ENCODE data around the gene KLHL26.
"Not testable (repeated sequence)": the region's sequence is repeated elsewhere in the genome, so short reads cannot be mapped to it uniquely, and the experiment has no call there.

KLHL26 gene

GRCh38 chr19:18636969-18637629 is at the start of gene KLHL26:
TSS of gene KLHL26 (plus strand) at chr19:18637028. CDS start at chr19:18637055, 27 bp downstream.
- DNase-seq (ENCODE audit: low spot score): no peak

- DNase-seq (ENCODE audit: low spot score): no peak
Measured at GRCh38 chr19:18587561-18587960, 49.3 kb upstream of the KLHL26 start.

GRCh38 chr19:18587962-18588610 is 48.7 kb upstream of the KLHL26 start:
- DNase-seq (ENCODE audit: low spot score): no peak

GRCh38 chr19:18588611-18589379 is 48.0 kb upstream of the KLHL26 start, which contains the start of gene REX1BD:
TSS of gene REX1BD (plus strand) at chr19:18588798. CDS start at chr19:18588802, 4 bp downstream.
- DNase-seq (ENCODE audit: low spot score): peak; percentile 85

GRCh38 chr19:18589380-18590272 is 47.2 kb upstream of the KLHL26 start:
- DNase-seq (ENCODE audit: low spot score): peak; percentile 77

GRCh38 chr19:18590273-18591272 is 46.3 kb upstream of the KLHL26 start:
- DNase-seq (ENCODE audit: low spot score): no peak

- DNase-seq (ENCODE audit: low spot score): no peak
Measured at GRCh38 chr19:18591735-18592385, 45.0 kb upstream of the KLHL26 start.

GRCh38 chr19:18592732-18593131 is 44.1 kb upstream of the KLHL26 start:
- DNase-seq (ENCODE audit: low spot score): not testable (repeated sequence)

- DNase-seq (ENCODE audit: low spot score): no peak
Measured at GRCh38 chr19:18593367-18594095, 43.3 kb upstream of the KLHL26 start.

GRCh38 chr19:18594096-18594823 is 42.6 kb upstream of the KLHL26 start:
- DNase-seq (ENCODE audit: low spot score): peak; percentile 62

- DNase-seq (ENCODE audit: low spot score): no peak
Measured at GRCh38 chr19:18594824-18595373, 41.9 kb upstream of the KLHL26 start.

- DNase-seq (ENCODE audit: low spot score): no peak
Measured at GRCh38 chr19:18595475-18595874, 41.4 kb upstream of the KLHL26 start.

GRCh38 chr19:18596752-18597157 is 40.1 kb upstream of the KLHL26 start:
- peak; percentile 71 for DNase-seq (ENCODE audit: low spot score)

- no peak for DNase-seq (ENCODE audit: low spot score)
Measured at GRCh38 chr19:18597809-18598660, 38.8 kb upstream of the KLHL26 start.

GRCh38 chr19:18599485-18599884 is 37.3 kb upstream of the KLHL26 start:
- DNase-seq (ENCODE audit: low spot score): no peak

- not testable (repeated sequence) for DNase-seq (ENCODE audit: low spot score)
Measured at GRCh38 chr19:18600692-18601397, 36.0 kb upstream of the KLHL26 start.

- DNase-seq (ENCODE audit: low spot score): no peak
Measured at GRCh38 chr19:18601875-18602274, 35.0 kb upstream of the KLHL26 start.
